Skeletal muscle tissue (tissue), 4 donors: ENCODE data around the gene PTPRG. TPM values are rescaled to one million over a fixed set of nuclear protein-coding genes. Genes with fewer than 3 reads are reported as not detected.

Experiments used
- H3K27ac ChIP-seq: one replicate; pipeline ENCODE4 v1.7.0; 2013; ENCODE audit warnings: mild to moderate bottlenecking, low read depth, low read length, inconsistent platforms
- H3K27me3 ChIP-seq, 3 donors: one replicate each; pipeline ENCODE4 v1.7.0; 2013; ENCODE audit warnings: low read length in 3 of 3; ENCODE audit not compliant: control insufficient read depth in 3 of 3, insufficient read depth in 3 of 3
- H3K36me3 ChIP-seq, 3 donors: one replicate each; pipeline ENCODE4 v1.7.0; 2013; ENCODE audit warnings: low read length in 3 of 3; ENCODE audit not compliant: control insufficient read depth in 3 of 3, insufficient read depth in 3 of 3
- H3K4me1 ChIP-seq, 3 donors: one replicate each; pipeline ENCODE4 v1.7.0; 2013; ENCODE audit warnings: low read length in 3 of 3, mild to moderate bottlenecking in 3 of 3; ENCODE audit not compliant: control insufficient read depth in 3 of 3, insufficient read depth in 3 of 3
- H3K4me3 ChIP-seq, 3 donors: one replicate each; pipeline ENCODE4 v1.7.0; 2013; ENCODE audit warnings: low read length in 3 of 3
- H3K9ac ChIP-seq, 3 donors: one replicate each; pipeline ENCODE4 v1.7.0; 2013; ENCODE audit warnings: low read length in 3 of 3, mild to moderate bottlenecking in 3 of 3, moderate library complexity in 2 of 3, low read depth in 1 of 3
- H3K9me3 ChIP-seq, 3 donors: one replicate each; pipeline ENCODE4 v1.7.0; 2013; ENCODE audit warnings: low read length in 3 of 3; ENCODE audit not compliant: control insufficient read depth in 3 of 3
- total RNA-seq: library from RNA; depleted of rRNA; stranded (reverse); fragments of >200 nt; gene quantifications from one replicate; pipeline ENCODE4 v1.2.3, GENCODE V29; 2014
- donor health status: Osteomylitis.

Gene PTPRG
- total RNA-seq, 1 donor from 2014 or later: 48.5 TPM

- no peaks in the 10 kb centered on the region for H3K36me3 ChIP-seq
- H3K4me3 ChIP-seq: no peak overlapping the region
- no peaks in the 10 kb centered on the region for H3K9me3 ChIP-seq
- H3K4me1 ChIP-seq: peaks cover 22 to 28% (median 22%) of the 10 kb centered on the region in 3 donors
- H3K27ac ChIP-seq: no peak overlapping the region
- H3K27me3 ChIP-seq: no peaks in the 10 kb centered on the region
- no peak overlapping the region for H3K9ac ChIP-seq
Observed at GRCh38 chr3:61907210-61907795, 345.9 kb downstream of the PTPRG start.

- H3K36me3 ChIP-seq: no peaks in the 10 kb centered on the region
- H3K4me1 ChIP-seq: peaks cover 19 to 22% (median 21%) of the 10 kb centered on the region in 3 donors
- no peak overlapping the region for H3K4me3 ChIP-seq
- H3K9ac ChIP-seq: no peak overlapping the region
- no peak overlapping the region for H3K27ac ChIP-seq
- no peaks in the 10 kb centered on the region for H3K9me3 ChIP-seq
- H3K27me3 ChIP-seq: no peaks in the 10 kb centered on the region
Observed at GRCh38 chr3:61908382-61908781, 347.0 kb downstream of the PTPRG start.

- Histone ChIP-seq H3K36me3 (no peaks in the 10 kb centered on the region), H3K27me3 (no peaks in the 10 kb centered on the region), H3K4me1 (peaks cover 0 to 4% (median 3%) of the 10 kb centered on the region in 3 donors), H3K9me3 (no peaks in the 10 kb centered on the region), H3K4me3 (no peak overlapping the region), H3K27ac (no peak overlapping the region), H3K9ac (no peak overlapping the region)
Observed at GRCh38 chr3:61910732-61911131, 349.4 kb downstream of the PTPRG start.

- Histone ChIP-seq H3K9ac (no peak overlapping the region), H3K36me3 (no peaks in the 10 kb centered on the region), H3K27me3 (no peaks in the 10 kb centered on the region), H3K4me3 (no peak overlapping the region), H3K9me3 (no peaks in the 10 kb centered on the region), H3K4me1 (peaks cover 7 to 8% (median 8%) of the 10 kb centered on the region in 3 donors), H3K27ac (no peak overlapping the region)
Observed at GRCh38 chr3:61912158-61912557, 350.8 kb downstream of the PTPRG start.

GRCh38 chr3:61913701-61914100 lies 352.3 kb downstream of the PTPRG start:
- H3K9ac ChIP-seq: no peak overlapping the region
- no peaks in the 10 kb centered on the region for H3K27me3 ChIP-seq
- H3K4me3 ChIP-seq: no peak overlapping the region
- H3K4me1 ChIP-seq: peaks cover 10 to 20% (median 11%) of the 10 kb centered on the region in 3 donors
- H3K9me3 ChIP-seq: no peaks in the 10 kb centered on the region
- H3K36me3 ChIP-seq: no peaks in the 10 kb centered on the region
- no peak overlapping the region for H3K27ac ChIP-seq

- H3K9ac ChIP-seq: no peak overlapping the region
- H3K4me1 ChIP-seq: peaks cover 9 to 20% (median 14%) of the 10 kb centered on the region in 3 donors
Observed at GRCh38 chr3:61914276-61914675, 352.9 kb downstream of the PTPRG start.

GRCh38 chr3:61915296-61915695 lies 353.9 kb downstream of the PTPRG start:
- no peak overlapping the region for H3K4me3 ChIP-seq
- H3K4me1 ChIP-seq: peaks cover 9 to 20% (median 14%) of the 10 kb centered on the region in 3 donors
- no peak overlapping the region for H3K9ac ChIP-seq
- H3K36me3 ChIP-seq: no peaks in the 10 kb centered on the region
- H3K27me3 ChIP-seq: no peaks in the 10 kb centered on the region
- no peaks in the 10 kb centered on the region for H3K9me3 ChIP-seq
- H3K27ac ChIP-seq: no peak overlapping the region

More at GRCh38 chr3:61914276-61914675, 352.9 kb downstream of the PTPRG start:
- no peaks in the 10 kb centered on the region for H3K9me3 ChIP-seq
- no peaks in the 10 kb centered on the region for H3K27me3 ChIP-seq
- H3K36me3 ChIP-seq: no peaks in the 10 kb centered on the region
- H3K4me3 ChIP-seq: no peak overlapping the region
- H3K27ac ChIP-seq: peak overlapping the region; percentile 2

GRCh38 chr3:61919371-61919770 lies 358.0 kb downstream of the PTPRG start:
- Histone ChIP-seq H3K4me1 (peaks cover 18 to 26% (median 23%) of the 10 kb centered on the region in 3 donors), H3K4me3 (no peak overlapping the region), H3K27me3 (no peaks in the 10 kb centered on the region), H3K9ac (no peak overlapping the region), H3K27ac (no peak overlapping the region), H3K9me3 (no peaks in the 10 kb centered on the region), H3K36me3 (no peaks in the 10 kb centered on the region)

- Histone ChIP-seq H3K27me3 (no peaks in the 10 kb centered on the region), H3K9ac (no peak overlapping the region), H3K36me3 (no peaks in the 10 kb centered on the region), H3K4me1 (peaks cover 37 to 42% (median 40%) of the 10 kb centered on the region in 3 donors), H3K4me3 (no peak overlapping the region), H3K9me3 (no peaks in the 10 kb centered on the region), H3K27ac (no peak overlapping the region)
Observed at GRCh38 chr3:61922118-61922517, 360.7 kb downstream of the PTPRG start.

- peak overlapping the region in 1 of 3 donors; percentile 10 for H3K9ac ChIP-seq
- no peaks in the 10 kb centered on the region for H3K27me3 ChIP-seq
- H3K9me3 ChIP-seq: no peaks in the 10 kb centered on the region
- no peak overlapping the region for H3K4me3 ChIP-seq
- peak overlapping the region; percentile 89 for H3K27ac ChIP-seq
- H3K36me3 ChIP-seq: no peaks in the 10 kb centered on the region
- peaks cover 43 to 49% (median 47%) of the 10 kb centered on the region in 3 donors for H3K4me1 ChIP-seq
Observed at GRCh38 chr3:61924090-61924735, 362.8 kb downstream of the PTPRG start.
